ENCODE results near the gene LINS1. TPM values are rescaled to one million over a fixed set of nuclear protein-coding genes. Genes with fewer than 3 reads are reported as not detected.

LINS1 gene
- total RNA-seq, 2 experiments from 2014 or later: 38.9 to 39.6 TPM

- CTCF ChIA-PET: no interaction called here
- Histone ChIP-seq H3K4me3 (ENCODE audit: low read length) (no peak overlapping the region), H3K27ac (ENCODE audit: low read depth in 1 of 2, low read length in 2 of 2) (no peak overlapping the region), H3K9me3 (ENCODE audit: control insufficient read depth in 1 of 2, insufficient read depth in 1 of 2, low read length in 2 of 2) (no peaks in the 10 kb centered on the region), H3K27me3 (ENCODE audit: control insufficient read depth in 1 of 2, insufficient read depth in 2 of 2, low read length in 2 of 2) (no peaks in the 10 kb centered on the region), H3K36me3 (ENCODE audit: insufficient read depth, low read length) (no peaks in the 10 kb centered on the region), H3K4me1 (ENCODE audit: insufficient read depth, low read length) (peaks cover 18% of the 10 kb centered on the region)
- no peaks in the 10 kb centered on the region for H3K27me3 Mint-ChIP-seq
- POLR2A ChIA-PET: no interaction called here
- peaks cover 23% of the 10 kb centered on the region for H3K4me1 Mint-ChIP-seq (ENCODE audit: low read depth)
- DNase-seq (no peak), ATAC-seq (ENCODE audit: poor library complexity) (no peak)
- H3K36me3 Mint-ChIP-seq (ENCODE audit: low read depth): no peaks in the 10 kb centered on the region
- H3K9me3 Mint-ChIP-seq: no peaks in the 10 kb centered on the region
- H3K27ac Mint-ChIP-seq: no peak overlapping the region
- intact Hi-C loops (cut with DNase I, micrococcal nuclease): no loop called here
- H3K4me3 Mint-ChIP-seq: no peak overlapping the region
- TF ChIP-seq CTCF (IDR thresholded peaks at IDR 0.05): no peak
Observed at GRCh38 chr15:100517846-100518245, 84.1 kb downstream of the LINS1 start.

Other genes starting within 250 kb of the LINS1 start
- 1 to 10 TPM; 1.3 to 1.8 TPM for gene CERS3, start 73.2 kb downstream of the LINS1 start, total RNA-seq
- gene ASB7, start 405 bp upstream of the LINS1 start, total RNA-seq: 10 to 100 TPM; 14.9 to 16.7 TPM